Endometrial microvascular endothelial cells (primary cell): ENCODE results near the gene ZMPSTE24. TPM values are rescaled to one million over a fixed set of nuclear protein-coding genes. Genes with fewer than 3 reads are reported as not detected.
"Not testable (repeated sequence)": the region's sequence is repeated elsewhere in the genome, so short reads cannot be mapped to it uniquely, and the experiment has no call there.

Source experiments
- in situ Hi-C: cut with HindIII; loops from 2 replicates; pipeline ENCODE4 v1.10.0; 2017; ENCODE audit warnings: low sequenced_read_pairs, low pct_unique_long_range_greater_than_20kb; ENCODE audit errors: inconsistent ontology term
- total RNA-seq: library from RNA; depleted of rRNA; stranded (reverse); fragments of >200 nt; gene quantifications from one replicate; pipeline ENCODE4 v1.2.3, GENCODE V29; 2015; ENCODE audit errors: inconsistent ontology term

Gene ZMPSTE24
- total RNA-seq, 1 donor from 2014 or later = 78.8 TPM

DNA sequence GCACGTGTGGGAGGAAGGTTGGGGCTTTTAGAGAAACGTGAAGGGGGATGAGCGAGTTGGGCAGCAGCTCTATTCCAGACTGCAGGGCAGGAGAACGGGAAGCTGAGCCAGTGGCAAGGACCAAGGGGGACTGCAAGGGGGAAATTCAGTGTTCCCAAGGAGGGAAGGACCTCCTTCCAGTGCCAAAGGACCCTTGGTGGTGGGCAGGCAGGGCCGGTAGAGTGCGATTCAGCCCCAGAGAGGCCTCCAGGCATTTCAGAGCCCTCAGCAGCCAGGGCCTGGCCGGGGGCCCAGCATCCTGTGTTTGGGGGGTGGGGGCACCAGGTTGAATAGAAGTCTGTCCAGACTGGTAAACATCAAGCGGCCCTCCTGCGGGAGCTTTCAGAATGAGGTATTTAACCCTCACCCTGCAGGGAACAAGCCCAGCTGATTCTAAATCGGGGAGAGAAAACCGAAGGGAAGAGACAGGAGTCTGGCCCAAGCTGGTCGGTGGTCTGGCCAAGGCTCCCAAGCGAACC lies 56.7 kb downstream of the ZMPSTE24 start:
- in situ Hi-C loops = no loop called here

DNA sequence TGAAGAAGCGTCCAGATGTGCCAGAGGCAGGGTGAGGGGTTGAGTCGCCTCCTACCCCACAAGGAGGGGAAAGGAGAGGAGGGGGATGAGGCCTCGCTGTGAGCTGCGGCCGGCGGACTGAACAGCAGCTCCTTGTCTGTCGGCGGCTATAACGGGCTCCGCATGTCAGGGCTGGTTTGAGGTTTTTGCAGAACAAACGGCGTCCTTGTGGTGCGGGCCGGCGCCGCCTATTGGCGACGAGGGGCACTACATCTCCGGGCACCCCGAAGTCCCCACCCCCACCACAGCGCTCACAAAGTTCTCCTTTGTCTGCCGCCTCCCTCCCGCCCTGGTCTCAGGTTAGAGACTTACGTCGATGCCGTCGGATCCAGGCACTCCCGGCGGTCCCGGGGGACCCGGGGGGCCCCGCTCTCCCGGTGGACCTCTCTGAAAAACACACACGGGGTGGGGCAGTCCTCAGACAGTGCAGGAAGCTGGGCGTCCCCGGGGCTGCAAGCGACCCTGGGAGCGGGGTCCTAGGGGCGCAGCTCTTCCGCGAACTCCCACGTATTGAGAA lies 57.3 kb downstream of the ZMPSTE24 start:
- in situ Hi-C loops = no loop called here

DNA sequence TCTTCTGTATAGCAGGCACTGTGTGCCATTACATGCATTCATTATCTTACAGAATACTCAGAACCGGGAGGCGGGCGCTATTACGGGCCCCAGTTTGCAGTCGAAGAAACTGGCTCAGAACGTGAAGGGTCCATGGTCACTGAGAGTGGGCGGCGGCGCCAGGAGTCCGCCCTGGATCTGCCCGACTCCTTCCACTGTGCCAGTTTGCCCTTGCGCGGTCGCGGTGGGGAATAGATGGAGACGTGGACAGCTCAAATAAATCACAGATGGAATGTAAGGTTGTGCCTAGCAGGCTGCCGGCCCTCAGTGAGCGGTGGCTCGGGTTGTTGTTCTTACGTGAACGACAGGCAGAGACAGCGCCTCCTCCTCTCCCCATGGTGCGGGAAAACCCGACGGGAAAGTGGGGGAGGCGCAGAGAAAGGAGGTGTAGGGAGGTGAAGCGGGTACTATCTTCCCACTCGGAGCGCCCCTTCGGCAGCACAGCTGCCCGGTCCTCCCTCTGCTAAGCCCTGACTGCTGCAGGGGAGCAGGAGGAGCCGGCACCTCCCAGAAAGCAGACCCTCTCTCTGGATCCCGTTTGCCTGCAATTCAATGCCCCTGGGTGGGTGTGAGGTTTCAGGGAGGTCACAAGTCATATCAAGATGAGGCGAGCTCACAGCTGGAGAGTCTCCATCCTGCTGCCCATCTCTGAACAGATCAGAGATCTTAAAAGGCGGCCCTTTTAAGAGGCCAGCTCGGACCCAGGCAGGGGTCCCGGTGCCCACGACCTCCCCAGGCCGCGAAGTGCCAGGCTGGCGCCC lies 58.0 kb downstream of the ZMPSTE24 start:
- in situ Hi-C loops = no loop called here

GRCh38 chr1:40316595-40317393 lies 58.8 kb downstream of the ZMPSTE24 start, which contains the start of gene COL9A2:
Gene COL9A2, minus strand, starts transcription at chr1:40317286. Its CDS starts 89 bp downstream, at chr1:40317197.
- in situ Hi-C loops = no loop called here

- in situ Hi-C loops = no loop called here
Measured at GRCh38 chr1:40317394-40318074, 59.5 kb downstream of the ZMPSTE24 start.

GRCh38 chr1:40318476-40318875 lies 60.4 kb downstream of the ZMPSTE24 start:
- in situ Hi-C loops = no loop called here

GRCh38 chr1:40318970-40319621 lies 61.1 kb downstream of the ZMPSTE24 start:
- in situ Hi-C loops = no loop called here

DNA sequence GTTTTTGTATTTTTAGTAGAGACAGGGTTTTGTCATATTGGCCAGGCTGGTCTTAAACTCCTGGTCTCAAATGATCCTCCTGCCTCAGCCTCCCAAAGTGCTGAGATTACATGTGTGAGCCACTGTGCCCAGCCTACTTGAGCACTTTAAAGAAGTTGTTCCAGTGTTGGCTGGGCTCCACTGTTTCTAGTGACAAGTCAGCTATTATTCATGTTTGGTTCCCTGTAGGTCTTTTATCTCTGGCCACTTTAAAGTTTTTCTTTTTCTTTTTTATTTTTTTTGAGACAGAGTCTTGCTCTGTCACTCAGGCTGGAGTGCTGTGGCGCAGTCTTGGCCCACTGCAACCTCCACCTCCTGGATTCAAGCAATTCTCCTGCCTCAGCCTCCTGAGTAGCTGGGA lies 73.4 kb downstream of the ZMPSTE24 start:
- in situ Hi-C loops = not testable (repeated sequence)

- in situ Hi-C loops = no loop called here
Measured at GRCh38 chr1:40332695-40333094, 74.7 kb downstream of the ZMPSTE24 start.

DNA sequence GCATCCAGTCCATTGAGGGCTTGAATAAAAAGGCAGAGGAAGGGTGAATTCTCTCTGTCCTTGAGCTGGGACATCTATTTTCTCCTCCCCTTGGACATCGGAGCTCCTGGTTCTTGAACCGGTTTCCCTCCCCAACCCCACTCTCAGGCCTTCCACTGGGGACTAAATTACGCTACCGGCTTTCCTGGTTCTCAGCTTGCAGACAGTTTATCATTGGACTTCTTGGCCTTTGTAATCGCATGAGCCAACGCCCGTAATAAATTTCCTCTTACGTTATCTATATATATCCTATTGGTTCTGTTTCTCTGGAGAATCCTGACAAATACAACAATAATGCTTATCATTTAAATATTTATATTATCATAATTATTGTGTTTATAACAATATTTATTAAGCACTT lies 79.4 kb downstream of the ZMPSTE24 start:
- in situ Hi-C loops = no loop called here

DNA sequence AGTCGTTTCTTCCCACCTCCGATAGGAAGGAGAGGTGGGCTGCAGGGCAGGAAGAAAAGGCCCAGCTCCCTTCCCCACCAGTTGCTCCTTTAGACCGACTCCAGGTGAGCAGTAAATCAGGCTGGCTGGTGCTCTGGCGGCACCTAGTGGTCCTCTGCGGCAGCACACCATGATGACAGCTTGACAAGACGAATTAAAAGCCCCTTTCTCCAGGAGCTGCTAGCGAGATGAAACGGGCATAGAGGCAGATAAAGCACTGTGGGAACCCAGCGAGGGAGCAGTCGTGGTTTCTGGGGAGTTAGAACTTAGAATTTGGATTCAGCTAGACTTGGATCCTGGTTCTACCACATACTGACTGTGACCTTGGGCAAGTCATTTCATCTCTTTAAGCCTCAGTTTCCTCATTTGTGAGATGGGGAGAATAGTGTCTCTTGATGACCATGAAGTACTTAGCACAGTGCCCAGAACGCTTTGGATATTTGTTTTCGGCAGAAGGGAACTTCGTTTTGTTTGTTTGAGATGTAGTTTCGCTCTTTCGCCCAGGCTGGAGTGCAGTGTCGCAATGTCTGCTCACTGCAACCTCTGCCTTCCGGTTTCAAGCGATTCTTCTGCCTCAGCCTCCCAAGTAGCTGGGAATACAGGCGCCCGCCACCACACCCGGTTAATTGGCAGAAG lies 80.8 kb downstream of the ZMPSTE24 start:
- in situ Hi-C loops = no loop called here

DNA sequence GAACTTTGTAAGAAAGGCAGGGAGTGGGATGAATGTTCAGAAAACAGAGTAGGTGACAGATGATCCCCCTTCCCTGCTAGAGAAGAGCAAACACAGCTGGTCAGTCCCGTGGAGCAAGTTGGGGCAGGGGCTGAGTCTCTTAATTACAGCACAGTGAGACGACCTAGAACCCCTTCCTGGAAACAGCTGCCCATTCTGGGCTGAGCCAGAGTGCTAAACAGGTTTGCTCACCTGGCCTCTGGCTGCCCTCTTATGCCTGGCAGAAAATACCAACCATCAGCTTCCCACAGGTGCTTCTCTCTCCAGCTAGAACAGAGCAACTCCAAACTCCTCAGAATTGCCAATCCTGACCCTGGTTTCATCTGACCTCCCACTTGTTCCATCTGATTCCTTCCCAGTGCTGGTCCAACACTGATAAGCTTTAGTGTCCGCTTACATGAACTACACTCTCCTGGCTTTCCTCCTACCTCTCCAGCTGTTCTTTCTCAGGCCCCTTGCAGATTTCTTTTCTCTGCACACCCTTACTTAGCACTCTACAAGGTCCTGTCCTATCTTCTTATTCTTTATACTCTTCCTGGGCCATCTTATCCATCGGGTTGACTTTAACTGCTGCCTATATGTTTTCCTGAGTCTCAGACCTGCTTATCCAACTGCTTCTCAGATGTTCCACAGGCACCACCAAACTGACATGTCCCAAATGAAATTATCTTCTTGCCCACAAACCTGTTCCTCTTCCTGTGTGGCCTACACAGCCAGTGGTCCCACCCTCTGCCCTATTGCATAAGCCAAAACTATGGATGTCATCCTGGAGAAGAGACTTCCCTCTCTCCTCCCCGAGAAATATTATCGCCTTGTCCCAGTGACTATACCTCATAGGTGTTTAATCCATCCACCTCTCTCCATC lies 81.6 kb downstream of the ZMPSTE24 start:
- in situ Hi-C loops = no loop called here

- in situ Hi-C loops = no loop called here
Measured at GRCh38 chr1:40341491-40342380, 83.7 kb downstream of the ZMPSTE24 start.

GRCh38 chr1:40342381-40342717 lies 84.3 kb downstream of the ZMPSTE24 start:
- in situ Hi-C loops = not testable (repeated sequence)
